Endothelial cell (in vitro differentiated cells): ENCODE data around the gene R3HDM4. TPM values are rescaled to one million over a fixed set of nuclear protein-coding genes. Genes with fewer than 3 reads are reported as not detected.
A peak's percentile ranks its signal among the peaks of the same experiment; 100 is the strongest.

Experiments used
- DNase-seq: peaks from one replicate; pipeline ENCODE4 v3.0.0; 2021; ENCODE audit warnings: low spot score
- H3K27ac Mint-ChIP-seq: one replicate; pipeline ENCODE4 v1.8.0; 2021; ENCODE audit warnings: mixed read lengths, inconsistent platforms; ENCODE audit not compliant: unreplicated experiment
- H3K27me3 Mint-ChIP-seq: one replicate; pipeline ENCODE4 v1.8.0; 2021; ENCODE audit warnings: mild to moderate bottlenecking, moderate library complexity, mixed read lengths, inconsistent platforms; ENCODE audit not compliant: unreplicated experiment
- H3K36me3 Mint-ChIP-seq: one replicate; pipeline ENCODE4 v1.8.0; 2021; ENCODE audit warnings: mild to moderate bottlenecking, low read depth, mixed read lengths, inconsistent platforms; ENCODE audit not compliant: unreplicated experiment
- H3K4me1 Mint-ChIP-seq: one replicate; pipeline ENCODE4 v1.8.0; 2021; ENCODE audit warnings: mild to moderate bottlenecking, mixed read lengths, inconsistent platforms; ENCODE audit not compliant: unreplicated experiment
- H3K4me3 Mint-ChIP-seq: one replicate; pipeline ENCODE4 v1.8.0; 2021; ENCODE audit warnings: mild to moderate bottlenecking, mixed read lengths, inconsistent platforms; ENCODE audit not compliant: unreplicated experiment
- H3K9me3 Mint-ChIP-seq: one replicate; pipeline ENCODE4 v1.8.0; 2021; ENCODE audit warnings: mixed read lengths, inconsistent platforms; ENCODE audit not compliant: unreplicated experiment
- total RNA-seq: library from RNA; stranded (reverse); fragmentation: NEBNext Ultra II Directional; extraction: Animal tissue kit (Norgen Biotek cat#: 25700); gene quantifications from one replicate; pipeline ENCODE4 v1.2.1, GENCODE V29; 2021; ENCODE audit not compliant: unreplicated experiment
- TF ChIP-seq, protein P1 (sequence below): fragments of 200-600 bp; sonication (generic); IDR thresholded peaks from one replicate; pipeline ENCODE4 v1.5.0; 2021; ENCODE audit warnings: antibody characterized with exemption; ENCODE audit not compliant: unreplicated experiment

R3HDM4 gene
- total RNA-seq, 1 donor from 2014 or later = 40.6 TPM

DNA sequence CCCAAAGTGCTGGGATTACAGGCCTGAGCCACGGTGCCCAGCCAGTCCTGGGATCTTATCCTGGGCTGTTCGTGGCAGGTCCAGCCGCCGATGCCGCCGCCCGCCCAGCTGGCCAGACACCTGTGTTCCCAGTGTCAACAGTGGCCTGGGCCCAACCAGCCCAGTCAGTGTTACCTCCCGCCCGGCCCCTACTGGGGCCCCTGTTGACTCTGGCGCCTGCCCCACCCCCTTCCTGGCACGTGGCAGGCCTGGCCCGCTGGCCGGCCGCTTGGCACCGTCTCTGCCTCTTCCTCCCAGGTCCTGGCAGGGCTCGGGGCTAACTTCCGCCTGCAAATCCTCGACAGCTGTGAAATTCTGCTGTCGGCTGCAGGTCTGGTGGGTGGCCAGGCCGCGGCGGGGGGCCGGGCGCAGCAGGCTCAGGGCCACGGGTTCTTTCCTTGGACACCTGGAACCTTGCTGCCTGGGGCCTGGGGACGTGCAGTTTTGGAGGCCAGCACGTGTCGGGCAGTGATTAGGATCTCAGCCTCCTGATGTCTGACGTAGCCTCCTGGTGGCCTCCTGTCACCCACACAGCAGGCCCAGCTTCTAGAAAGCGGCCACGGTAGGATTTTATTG, 22.0 kb upstream of the R3HDM4 start:
- no peaks in the 10 kb centered on the region for H3K9me3 Mint-ChIP-seq
- H3K27me3 Mint-ChIP-seq = peaks cover 1% of the 10 kb centered on the region
- no peak overlapping the region for H3K27ac Mint-ChIP-seq
- no peak overlapping the region for H3K4me3 Mint-ChIP-seq
- DNase-seq = no peak
- peaks cover 8% of the 10 kb centered on the region for H3K4me1 Mint-ChIP-seq
- TF ChIP-seq, protein P1, sequence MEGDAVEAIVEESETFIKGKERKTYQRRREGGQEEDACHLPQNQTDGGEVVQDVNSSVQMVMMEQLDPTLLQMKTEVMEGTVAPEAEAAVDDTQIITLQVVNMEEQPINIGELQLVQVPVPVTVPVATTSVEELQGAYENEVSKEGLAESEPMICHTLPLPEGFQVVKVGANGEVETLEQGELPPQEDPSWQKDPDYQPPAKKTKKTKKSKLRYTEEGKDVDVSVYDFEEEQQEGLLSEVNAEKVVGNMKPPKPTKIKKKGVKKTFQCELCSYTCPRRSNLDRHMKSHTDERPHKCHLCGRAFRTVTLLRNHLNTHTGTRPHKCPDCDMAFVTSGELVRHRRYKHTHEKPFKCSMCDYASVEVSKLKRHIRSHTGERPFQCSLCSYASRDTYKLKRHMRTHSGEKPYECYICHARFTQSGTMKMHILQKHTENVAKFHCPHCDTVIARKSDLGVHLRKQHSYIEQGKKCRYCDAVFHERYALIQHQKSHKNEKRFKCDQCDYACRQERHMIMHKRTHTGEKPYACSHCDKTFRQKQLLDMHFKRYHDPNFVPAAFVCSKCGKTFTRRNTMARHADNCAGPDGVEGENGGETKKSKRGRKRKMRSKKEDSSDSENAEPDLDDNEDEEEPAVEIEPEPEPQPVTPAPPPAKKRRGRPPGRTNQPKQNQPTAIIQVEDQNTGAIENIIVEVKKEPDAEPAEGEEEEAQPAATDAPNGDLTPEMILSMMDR = no peak
- peaks cover 6% of the 10 kb centered on the region for H3K36me3 Mint-ChIP-seq

DNA sequence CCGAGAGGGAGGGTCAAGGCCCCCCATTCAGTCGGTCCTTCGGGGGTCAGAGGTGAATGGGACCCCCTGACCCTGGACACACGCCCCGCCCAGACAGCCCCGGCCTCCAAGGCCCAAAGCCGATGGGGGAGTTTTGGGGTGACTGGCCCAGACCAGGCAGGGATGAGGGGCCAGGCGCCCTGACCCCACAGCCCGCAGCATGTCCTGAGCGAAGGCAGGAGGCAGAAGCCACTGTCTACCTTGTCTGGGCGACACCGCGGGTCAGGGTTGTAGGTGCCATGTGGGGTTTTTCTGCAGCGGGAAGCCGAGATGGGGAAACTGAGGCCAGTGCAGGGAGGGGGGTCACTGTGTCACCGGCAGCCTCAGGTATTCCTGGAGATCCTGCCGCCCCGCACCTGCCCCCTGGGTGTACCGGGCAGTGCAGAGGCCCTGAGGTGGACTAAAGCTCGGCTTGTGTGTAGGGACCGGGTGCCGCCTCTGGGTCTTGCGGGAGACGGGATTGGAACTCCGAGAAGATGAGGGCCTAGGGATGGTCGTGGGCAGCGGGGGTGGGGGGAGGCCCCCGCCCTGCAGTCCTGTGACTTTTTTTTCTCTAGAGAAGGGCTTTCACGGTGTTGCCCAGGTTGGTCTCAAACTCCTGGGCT, 21.3 kb upstream of the R3HDM4 start:
- peaks cover 7% of the 10 kb centered on the region for H3K4me1 Mint-ChIP-seq
- no peak overlapping the region for H3K4me3 Mint-ChIP-seq
- no peak overlapping the region for H3K27ac Mint-ChIP-seq
- no peak for DNase-seq
- TF ChIP-seq, protein P1 = no peak
- H3K27me3 Mint-ChIP-seq = peaks cover 5% of the 10 kb centered on the region
- no peaks in the 10 kb centered on the region for H3K9me3 Mint-ChIP-seq
- peaks cover 8% of the 10 kb centered on the region for H3K36me3 Mint-ChIP-seq

DNA sequence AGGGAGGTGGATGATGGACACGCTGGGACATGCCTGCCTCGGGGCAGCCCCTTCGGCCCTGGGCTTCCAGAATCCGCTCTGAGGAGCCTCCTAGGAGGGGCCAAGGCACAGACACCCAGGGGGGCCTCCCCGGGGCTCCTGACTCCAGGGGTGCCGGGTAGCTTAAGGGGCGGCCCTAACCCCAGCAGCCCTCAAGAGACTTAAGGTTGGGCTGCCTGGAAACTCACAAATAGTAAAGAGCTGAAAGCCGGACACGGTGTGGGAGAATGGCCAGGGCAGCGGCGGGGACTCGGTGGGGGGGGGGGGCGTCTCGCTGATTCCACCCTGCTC, 20.5 kb upstream of the R3HDM4 start:
- Mint-ChIP-seq H3K27ac (no peak overlapping the region), H3K27me3 (peaks cover 5% of the 10 kb centered on the region), H3K9me3 (no peaks in the 10 kb centered on the region), H3K4me1 (peaks cover 7% of the 10 kb centered on the region), H3K4me3 (no peak overlapping the region), H3K36me3 (peaks cover 8% of the 10 kb centered on the region)
- no peak for DNase-seq
- TF ChIP-seq, protein P1 = no peak

GRCh38 chr19:932648-933552, 19.9 kb upstream of the R3HDM4 start:
- TF ChIP-seq, protein P1 = no peak
- H3K27me3 Mint-ChIP-seq = peaks cover 5% of the 10 kb centered on the region
- H3K36me3 Mint-ChIP-seq = peaks cover 8% of the 10 kb centered on the region
- no peaks in the 10 kb centered on the region for H3K9me3 Mint-ChIP-seq
- DNase-seq = peak; percentile 63
- H3K27ac Mint-ChIP-seq = peak overlapping the region; percentile 77
- H3K4me1 Mint-ChIP-seq = peaks cover 7% of the 10 kb centered on the region
- no peak overlapping the region for H3K4me3 Mint-ChIP-seq
